Central memory CD8-positive, alpha-beta T cell (primary cell): ENCODE results near the gene RPS18.
"Not testable (repeated sequence)": the region's sequence is repeated elsewhere in the genome, so short reads cannot be mapped to it uniquely, and the experiment has no call there.

Source experiments
- ATAC-seq: fragments of 150-1000 bp; cut with Tn5 transposase; replicated peaks from 2 replicates; pipeline ENCODE4 v1.10.0; 2022; ENCODE audit warnings: mild to moderate bottlenecking, moderate FRiP score, moderate number of reproducible peaks; ENCODE audit not compliant: poor library complexity, severe bottlenecking; ENCODE audit errors: extremely low read depth
- DNase-seq, 2 donors: peaks; one replicate each; pipeline ENCODE4 v3.0.0; 2021; ENCODE audit warnings: low spot score in 2 of 2
- H3K27ac Mint-ChIP-seq: one replicate; pipeline ENCODE4 v1.8.0; 2022; ENCODE audit warnings: low read depth, mild to moderate bottlenecking, moderate library complexity, mixed read lengths
- H3K27me3 Mint-ChIP-seq: one replicate; pipeline ENCODE4 v1.8.0; 2022; ENCODE audit warnings: mixed read lengths
- H3K36me3 Mint-ChIP-seq: one replicate; pipeline ENCODE4 v1.8.0; 2022; ENCODE audit warnings: mild to moderate bottlenecking, moderate library complexity, mixed read lengths; ENCODE audit not compliant: insufficient read depth
- H3K4me1 Mint-ChIP-seq: one replicate; pipeline ENCODE4 v1.8.0; 2022; ENCODE audit warnings: mixed read lengths
- H3K4me3 Mint-ChIP-seq: one replicate; pipeline ENCODE4 v1.8.0; 2022; ENCODE audit warnings: mild to moderate bottlenecking, moderate library complexity, mixed read lengths
- H3K9me3 Mint-ChIP-seq: one replicate; pipeline ENCODE4 v1.8.0; 2022; ENCODE audit warnings: mixed read lengths

Gene RPS18

GRCh38 chr6:33271468-33272274, at the start of gene RPS18, which contains the start of gene VPS52:
Gene RPS18 (plus strand): TSS chr6:33272075. CDS start chr6:33272120, 45 bp downstream.
Gene VPS52 (minus strand): TSS chr6:33271876. CDS start chr6:33271675, 201 bp downstream.
- Mint-ChIP-seq H3K4me3 (peak within 1 kb of the TSS; percentile 98), H3K36me3 (peaks cover 55% of the 10 kb centered on the region), H3K27ac (peak within 1 kb of the TSS; percentile 98), H3K9me3 (no peaks in the 10 kb centered on the region), H3K4me1 (peaks cover 58% of the 10 kb centered on the region), H3K27me3 (no peaks in the 10 kb centered on the region)
- DNase-seq (peak; percentile 85 to 94), ATAC-seq (peak; percentile 93)

GRCh38 chr6:33226503-33227120, 45.3 kb upstream of the RPS18 start:
- not testable (repeated sequence) for H3K4me3 Mint-ChIP-seq, H3K4me1 Mint-ChIP-seq, H3K27ac Mint-ChIP-seq, H3K9me3 Mint-ChIP-seq, ATAC-seq, DNase-seq, H3K36me3 Mint-ChIP-seq
- peaks cover 49% of the 10 kb centered on the region for H3K27me3 Mint-ChIP-seq

DNA sequence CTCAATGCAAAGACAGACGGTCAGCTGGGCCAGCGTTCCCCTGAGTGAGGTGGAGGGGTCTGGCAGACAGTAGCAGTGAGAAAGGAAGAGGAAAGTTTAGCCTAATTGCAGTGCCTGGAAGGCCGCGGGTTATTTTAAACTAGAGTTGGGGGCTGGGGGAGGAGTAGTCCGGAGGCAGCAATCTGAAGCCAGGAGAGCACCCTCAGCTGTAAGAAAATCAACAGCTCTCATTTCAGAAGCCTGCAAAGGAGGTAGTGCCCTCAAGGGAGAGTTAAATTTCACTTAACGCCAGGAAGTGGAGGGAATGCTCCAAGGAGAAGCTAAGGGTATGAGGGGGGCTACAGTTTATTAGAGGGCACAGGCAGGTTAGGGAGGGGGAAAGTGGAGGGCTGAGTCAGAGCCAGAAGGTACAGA, 36.6 kb upstream of the RPS18 start:
- H3K36me3 Mint-ChIP-seq, result no peaks in the 10 kb centered on the region
- DNase-seq (no peak), ATAC-seq (no peak)
- peaks cover 56% of the 10 kb centered on the region for H3K27me3 Mint-ChIP-seq
- H3K9me3 Mint-ChIP-seq, result no peaks in the 10 kb centered on the region
- no peaks in the 10 kb centered on the region for H3K4me1 Mint-ChIP-seq
- no peak overlapping the region for H3K27ac Mint-ChIP-seq
- H3K4me3 Mint-ChIP-seq, result no peak overlapping the region

GRCh38 chr6:33236328-33236727, 35.5 kb upstream of the RPS18 start:
- Mint-ChIP-seq H3K27ac (no peak overlapping the region), H3K4me3 (no peak overlapping the region), H3K27me3 (peaks cover 53% of the 10 kb centered on the region), H3K9me3 (no peaks in the 10 kb centered on the region), H3K36me3 (no peaks in the 10 kb centered on the region), H3K4me1 (no peaks in the 10 kb centered on the region)
- no peak for DNase-seq
- no peak for ATAC-seq

DNA sequence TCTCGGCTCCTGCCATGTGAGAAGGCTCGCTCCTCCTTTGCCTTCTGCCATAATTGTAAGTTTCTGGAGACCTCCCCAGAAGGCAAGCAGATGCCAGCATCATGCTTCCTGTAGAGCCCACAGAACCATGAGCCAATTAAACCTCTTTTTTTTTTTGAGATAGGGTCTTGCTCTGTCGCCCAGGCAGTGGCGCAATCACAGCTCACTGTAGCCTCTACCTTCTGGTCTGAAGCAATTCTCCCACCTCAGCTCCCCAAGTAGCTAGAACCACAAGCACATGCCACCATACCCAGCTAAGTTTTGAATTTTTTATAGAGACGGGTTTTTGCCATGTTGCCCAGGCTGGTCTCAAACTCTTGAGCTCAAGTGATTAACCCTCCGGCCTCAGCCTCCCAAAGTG, 35.0 kb upstream of the RPS18 start:
- Mint-ChIP-seq H3K9me3 (no peaks in the 10 kb centered on the region), H3K27me3 (peaks cover 48% of the 10 kb centered on the region), H3K27ac (no peak overlapping the region), H3K4me1 (peaks cover 4% of the 10 kb centered on the region), H3K4me3 (no peak overlapping the region), H3K36me3 (no peaks in the 10 kb centered on the region)
- ATAC-seq (no peak), DNase-seq (no peak)

- DNase-seq (no peak), ATAC-seq (no peak)
- no peak overlapping the region for H3K27ac Mint-ChIP-seq
- H3K4me3 Mint-ChIP-seq, result no peak overlapping the region
- peaks cover 54% of the 10 kb centered on the region for H3K27me3 Mint-ChIP-seq
- no peaks in the 10 kb centered on the region for H3K36me3 Mint-ChIP-seq
- H3K9me3 Mint-ChIP-seq, result no peaks in the 10 kb centered on the region
- H3K4me1 Mint-ChIP-seq, result peaks cover 10% of the 10 kb centered on the region
Observed at GRCh38 chr6:33237741-33238140, 34.1 kb upstream of the RPS18 start.

GRCh38 chr6:33241968-33242367, 29.9 kb upstream of the RPS18 start:
- Mint-ChIP-seq H3K27ac (no peak overlapping the region), H3K9me3 (no peaks in the 10 kb centered on the region), H3K27me3 (peaks cover 26% of the 10 kb centered on the region), H3K4me1 (peaks cover 10% of the 10 kb centered on the region), H3K4me3 (no peak overlapping the region), H3K36me3 (no peaks in the 10 kb centered on the region)
- ATAC-seq (no peak), DNase-seq (no peak)

- DNase-seq (no peak), ATAC-seq (no peak)
- Mint-ChIP-seq H3K27ac (no peak overlapping the region), H3K4me1 (peaks cover 18% of the 10 kb centered on the region), H3K4me3 (no peak overlapping the region), H3K27me3 (peaks cover 26% of the 10 kb centered on the region), H3K36me3 (peaks cover 3% of the 10 kb centered on the region), H3K9me3 (no peaks in the 10 kb centered on the region)
Observed at GRCh38 chr6:33243476-33243875, 28.4 kb upstream of the RPS18 start.

DNA sequence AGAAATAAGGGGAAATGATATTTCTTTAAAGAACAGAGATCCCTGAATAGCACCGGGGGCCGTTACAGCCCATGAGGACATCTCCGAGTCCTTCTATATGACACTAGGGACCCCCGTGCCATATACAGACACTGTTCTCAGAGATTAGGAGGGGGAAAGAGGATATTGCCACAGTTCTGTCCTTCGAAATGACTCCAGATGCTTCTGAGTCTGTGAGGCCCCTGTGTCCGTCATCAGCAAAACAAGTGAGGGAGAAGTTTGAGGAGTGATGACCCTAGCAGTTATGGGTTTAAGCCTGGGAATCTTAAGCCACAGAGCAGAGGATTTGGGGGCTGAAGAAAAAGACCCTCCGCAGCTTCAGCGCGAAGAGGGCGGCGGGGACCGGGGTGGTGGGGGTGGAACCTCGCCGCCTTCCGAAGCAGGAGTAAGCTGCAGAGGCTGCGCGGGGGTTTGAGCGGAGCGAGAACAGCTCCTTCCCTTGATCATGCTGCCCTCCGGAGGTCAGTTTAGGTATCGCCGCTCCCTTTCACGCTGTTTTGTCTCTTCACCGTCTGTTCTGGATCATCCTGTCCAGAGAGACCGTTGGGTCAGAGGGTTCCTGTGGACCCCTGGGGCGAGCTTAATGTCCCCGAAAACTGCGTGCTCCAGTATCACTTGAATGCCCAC, 23.8 kb upstream of the RPS18 start:
- peak; percentile 86 to 95 for DNase-seq
- peak overlapping the region; percentile 87 for H3K4me3 Mint-ChIP-seq
- H3K36me3 Mint-ChIP-seq, result peaks cover 21% of the 10 kb centered on the region
- no peaks in the 10 kb centered on the region for H3K9me3 Mint-ChIP-seq
- H3K27me3 Mint-ChIP-seq, result no peaks in the 10 kb centered on the region
- peak; percentile 38 for ATAC-seq
- peaks cover 36% of the 10 kb centered on the region for H3K4me1 Mint-ChIP-seq
- H3K27ac Mint-ChIP-seq, result peak overlapping the region; percentile 93

DNA sequence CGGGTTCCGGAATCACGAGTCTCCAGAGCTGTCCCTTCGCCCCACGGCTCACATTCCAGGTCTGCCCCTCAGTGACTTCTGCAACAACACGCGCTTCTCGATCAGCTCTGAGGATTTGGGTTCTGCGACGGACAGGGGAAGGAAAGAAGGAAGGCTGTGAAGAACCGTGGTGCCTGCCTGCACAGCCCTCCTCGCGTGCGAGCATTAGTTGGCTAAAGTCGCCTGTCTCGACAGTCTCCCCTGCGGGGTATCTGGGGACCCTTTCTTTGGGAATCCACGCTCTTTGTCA, 23.3 kb upstream of the RPS18 start:
- ATAC-seq, result peak; percentile 37
- DNase-seq, result no peak
- no peaks in the 10 kb centered on the region for H3K9me3 Mint-ChIP-seq

GRCh38 chr6:33248932-33249731, 22.7 kb upstream of the RPS18 start:
- ATAC-seq (peak; percentile 90), DNase-seq (peak; percentile 89 to 95)
- H3K36me3 Mint-ChIP-seq, result peaks cover 23% of the 10 kb centered on the region
- H3K9me3 Mint-ChIP-seq, result no peaks in the 10 kb centered on the region
- peak overlapping the region; percentile 93 for H3K27ac Mint-ChIP-seq
- peaks cover 36% of the 10 kb centered on the region for H3K4me1 Mint-ChIP-seq
- H3K4me3 Mint-ChIP-seq, result peak overlapping the region; percentile 87
- H3K27me3 Mint-ChIP-seq, result no peaks in the 10 kb centered on the region

More for the DNA sequence above, 23.3 kb upstream of the RPS18 start:
- Mint-ChIP-seq H3K27me3 (no peaks in the 10 kb centered on the region), H3K4me3 (peak overlapping the region; percentile 87), H3K27ac (peak overlapping the region; percentile 93), H3K4me1 (peaks cover 36% of the 10 kb centered on the region), H3K36me3 (peaks cover 21% of the 10 kb centered on the region)
